ENCODE data around the gene ARHGAP22.

The ARHGAP22 gene

DNA sequence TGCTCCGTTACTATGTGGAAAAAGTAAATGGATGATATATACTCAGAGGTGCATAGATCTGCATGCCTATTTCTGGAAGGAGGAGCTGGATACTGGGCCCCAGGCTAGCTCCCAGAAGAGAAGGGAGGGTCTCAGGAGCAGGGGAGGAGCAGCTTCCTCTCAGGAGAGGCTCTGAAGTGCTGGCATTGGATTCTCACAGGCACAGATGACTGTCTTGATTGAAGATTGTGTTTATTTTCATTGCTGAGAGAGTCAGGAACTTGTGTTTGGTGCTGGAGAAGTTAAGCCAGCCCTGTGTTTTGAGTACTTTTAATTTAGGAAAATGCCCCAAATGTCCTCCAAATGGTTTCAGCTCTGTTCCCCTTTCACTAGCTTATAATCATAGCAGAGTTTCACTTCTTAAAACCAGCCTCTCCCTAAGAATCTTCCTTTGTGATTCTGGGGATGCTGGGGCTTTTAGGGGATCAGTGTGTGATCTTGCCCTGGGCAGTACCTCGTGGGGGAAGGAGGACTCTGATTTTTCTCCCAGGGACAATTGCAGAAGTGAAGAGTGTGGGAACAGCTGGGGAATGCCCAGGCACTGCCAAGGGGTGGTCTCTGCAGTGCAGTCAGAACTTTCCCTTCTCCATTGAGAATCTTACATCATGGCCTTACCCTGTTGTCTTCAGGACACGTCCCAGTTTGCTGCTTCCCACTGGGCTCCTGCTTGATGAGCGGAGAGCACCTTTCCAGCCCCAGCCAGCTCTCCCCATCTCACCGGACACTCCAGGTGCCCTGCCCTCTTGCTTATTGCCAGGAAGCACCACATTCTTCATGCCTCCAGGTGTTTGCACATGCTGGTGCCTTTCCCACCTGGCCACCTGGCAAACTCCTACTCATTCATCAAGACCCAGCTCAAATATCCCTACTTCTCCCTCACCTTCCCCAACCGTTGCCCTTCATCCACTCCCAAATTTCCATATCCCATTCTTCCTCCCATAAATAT is 102.8 kb downstream of the ARHGAP22 start:
- DNase-seq (ENCODE audit: low read depth in 2 of 2, low spot score in 1 of 2) = no peak

DNA sequence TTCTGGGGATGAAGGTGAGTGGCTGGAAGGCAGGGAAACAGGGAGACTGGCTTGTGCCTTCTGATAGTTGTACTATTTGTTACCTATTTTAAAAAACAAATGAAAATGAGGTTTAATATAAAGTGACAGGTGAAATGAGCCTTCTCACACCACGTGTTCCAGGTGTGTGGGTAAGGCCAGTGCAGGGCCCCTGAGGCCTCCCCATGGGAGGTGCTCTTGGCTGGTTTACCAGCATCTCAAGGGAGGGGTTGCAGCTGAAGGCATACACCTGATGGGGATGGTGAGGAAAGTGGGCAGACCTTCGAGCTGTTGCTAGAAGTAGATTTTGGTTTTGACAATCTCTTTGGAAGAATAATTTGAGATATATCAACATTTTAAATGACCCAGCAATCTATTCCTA is 103.6 kb downstream of the ARHGAP22 start:
- DNase-seq (ENCODE audit: low read depth in 2 of 2, low spot score in 1 of 2) = no peak

DNA sequence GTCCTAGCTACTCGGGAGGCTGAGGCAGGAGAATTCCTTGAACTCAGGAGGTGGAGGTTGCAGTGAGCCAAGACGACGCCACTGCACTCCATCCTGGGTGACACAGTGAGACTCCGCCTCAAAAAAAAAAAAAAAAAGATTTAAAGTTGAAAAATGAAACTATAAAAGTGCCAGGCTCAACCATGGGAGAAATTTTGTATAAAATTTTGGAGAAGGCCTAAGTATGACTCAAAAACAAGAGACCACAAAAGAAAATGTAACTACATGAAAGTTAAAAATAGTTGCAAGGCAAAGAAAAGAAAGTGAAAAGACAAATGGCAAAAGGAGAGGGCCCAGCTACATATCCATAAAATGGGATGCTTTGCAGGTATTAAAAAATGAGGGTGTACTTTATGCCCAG is 104.1 kb downstream of the ARHGAP22 start:
- no peak for DNase-seq (ENCODE audit: low read depth in 2 of 2, low spot score in 1 of 2)

DNA sequence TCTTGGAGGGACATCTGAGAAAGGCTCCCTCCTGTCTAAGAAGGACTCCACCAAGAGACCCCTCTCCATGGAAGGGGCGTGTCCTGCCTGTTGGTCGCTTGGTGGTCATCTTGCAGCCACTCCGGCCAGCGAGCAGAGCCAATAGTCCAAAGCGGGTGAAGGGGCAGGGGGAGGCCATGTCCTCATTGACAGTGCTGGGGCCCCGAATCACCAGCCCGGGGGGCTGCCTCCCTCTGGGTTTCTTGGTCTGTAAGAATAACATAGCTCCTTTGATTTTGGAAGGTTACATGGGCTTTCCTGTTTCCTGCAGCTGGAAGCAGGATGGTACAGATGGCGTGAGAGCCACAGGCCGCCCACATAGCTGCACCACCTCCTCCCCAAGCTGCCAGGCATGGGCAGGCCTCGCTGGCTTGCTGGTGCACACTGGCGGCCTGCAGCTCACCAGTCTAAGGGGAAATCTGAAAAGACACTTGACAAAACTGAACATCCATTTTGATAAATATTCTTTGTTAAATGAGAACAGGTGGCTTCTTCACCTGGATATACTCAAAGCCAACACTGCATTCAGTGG is 105.8 kb downstream of the ARHGAP22 start:
- no peak for DNase-seq (ENCODE audit: low read depth in 2 of 2, low spot score in 1 of 2)

DNA sequence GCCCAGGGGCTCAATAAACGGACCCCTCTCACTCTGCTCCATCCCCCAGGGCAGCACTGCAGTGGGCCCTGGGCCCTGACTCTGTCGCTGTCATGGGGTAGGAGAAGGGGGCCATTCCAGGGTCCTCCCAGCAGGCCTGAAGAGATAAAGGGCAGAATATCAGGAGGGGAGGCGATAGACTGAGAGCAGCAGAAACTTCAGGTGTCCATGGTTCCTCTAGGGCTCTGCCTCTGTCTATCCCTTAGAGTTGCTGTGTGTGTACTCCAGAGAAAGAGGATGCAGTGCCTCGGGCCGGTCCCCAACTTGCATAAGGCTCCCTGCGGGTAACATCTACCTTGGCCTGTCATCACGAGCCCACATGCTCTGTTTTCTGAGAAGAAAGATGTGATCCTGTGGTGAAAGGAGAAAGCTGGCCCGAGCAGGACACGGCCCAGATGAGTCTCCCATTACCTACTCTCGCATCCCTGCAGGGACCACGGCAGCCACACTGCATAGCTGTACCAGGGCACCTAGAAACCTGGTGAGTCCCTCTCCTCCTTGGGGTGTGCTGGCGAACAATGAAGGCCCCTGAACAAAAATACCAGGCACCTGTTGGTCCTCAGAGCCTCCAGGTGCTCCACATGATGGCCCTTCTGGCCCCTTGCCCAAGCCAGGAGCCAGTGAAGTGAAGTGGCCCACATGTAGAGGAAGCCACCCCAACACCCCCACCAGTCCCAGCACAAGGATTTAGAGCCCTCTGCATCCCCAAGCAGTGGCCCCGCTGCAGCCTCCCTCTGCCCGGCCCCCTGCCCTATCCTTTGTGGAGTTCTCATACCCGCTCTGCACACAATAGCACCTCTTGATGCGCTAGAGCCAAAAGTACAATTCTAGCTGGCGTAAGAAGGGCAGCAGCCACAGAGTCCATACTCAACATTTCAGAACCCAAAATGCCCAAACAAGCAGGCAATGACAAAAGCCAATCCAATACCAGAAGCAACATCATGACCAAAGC is 106.8 kb downstream of the ARHGAP22 start:
- DNase-seq (ENCODE audit: low read depth in 2 of 2, low spot score in 1 of 2) = no peak

DNA sequence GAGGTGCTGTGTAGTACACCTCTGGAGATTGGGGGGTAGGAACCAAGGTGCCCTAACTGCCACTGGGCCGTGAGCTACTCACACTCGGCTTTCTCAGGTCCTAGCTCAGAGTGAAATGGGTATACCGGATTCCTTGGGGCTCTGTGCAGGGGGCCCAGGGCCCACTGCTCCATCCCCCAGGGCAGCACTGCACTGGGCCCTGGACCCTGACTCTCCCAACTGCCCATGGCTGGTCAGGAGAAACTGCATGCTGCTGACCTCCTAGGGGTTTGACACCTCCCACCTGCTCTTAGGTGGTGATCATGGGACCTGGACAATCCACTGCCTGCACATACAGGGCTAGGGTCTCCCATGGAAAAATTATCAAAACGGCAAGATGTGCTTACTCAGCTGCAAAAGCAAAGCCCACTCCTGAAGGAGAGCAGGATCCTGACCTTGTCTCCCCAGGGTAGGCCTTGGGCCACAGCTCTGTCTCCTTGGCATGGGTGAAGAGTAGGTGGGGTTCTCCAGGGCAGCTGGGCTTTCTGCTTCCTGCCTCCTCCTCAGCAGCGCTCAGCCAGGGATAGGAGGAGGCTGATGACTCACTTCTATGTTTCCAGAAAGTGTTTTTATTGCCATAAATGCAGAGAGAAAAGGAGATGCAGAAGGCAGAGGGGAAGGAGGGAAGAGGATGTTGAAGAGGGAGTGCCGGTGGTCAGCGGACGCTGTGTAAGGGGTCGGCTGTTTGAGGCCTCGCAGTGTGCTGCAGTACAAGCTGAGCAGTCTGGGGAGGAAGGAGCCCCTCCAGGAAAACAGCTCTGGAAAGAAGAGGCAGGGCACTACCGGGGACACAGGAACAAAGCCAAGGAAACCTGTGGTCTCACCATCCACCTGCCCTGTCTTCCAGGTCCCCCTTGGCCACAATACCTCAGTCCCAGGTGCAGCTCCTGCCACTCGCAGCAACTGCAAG is 107.8 kb downstream of the ARHGAP22 start:
- DNase-seq (ENCODE audit: low read depth in 2 of 2, low spot score in 1 of 2) = no peak

DNA sequence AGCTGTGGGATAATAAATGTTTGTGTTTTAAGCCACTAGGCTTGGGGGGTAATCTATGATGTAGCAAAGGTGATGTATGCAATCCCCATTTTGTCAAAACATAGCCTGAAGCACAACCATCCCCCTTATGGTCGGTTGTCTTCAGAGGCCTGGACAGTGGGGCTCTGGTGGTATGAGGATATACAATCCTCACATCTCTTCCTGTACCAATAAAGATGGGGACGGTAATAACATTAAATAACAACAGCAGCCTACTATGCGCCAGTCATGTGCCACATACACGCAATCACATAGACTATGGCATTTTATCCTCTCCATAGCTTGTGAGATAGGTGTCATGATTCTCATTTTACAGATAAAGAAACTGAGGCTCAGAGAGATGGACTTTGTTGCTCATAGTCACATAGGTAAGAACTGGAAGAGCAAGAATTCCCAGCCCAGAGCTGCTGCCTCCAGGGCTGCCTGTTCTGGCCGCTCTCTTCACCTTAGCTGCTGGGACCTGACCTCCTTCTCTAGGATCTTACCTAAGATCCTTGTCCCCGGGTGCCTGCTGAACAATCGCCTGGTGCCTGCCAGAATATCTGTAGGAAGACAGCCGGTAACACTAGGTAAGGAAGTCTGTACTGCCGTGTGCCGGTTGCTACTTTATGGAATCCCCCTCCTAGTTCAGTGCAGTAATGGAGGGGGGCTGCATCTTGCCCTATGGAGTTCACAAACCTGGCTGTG is 108.6 kb downstream of the ARHGAP22 start:
- DNase-seq (ENCODE audit: low read depth in 2 of 2, low spot score in 1 of 2) = no peak

DNA sequence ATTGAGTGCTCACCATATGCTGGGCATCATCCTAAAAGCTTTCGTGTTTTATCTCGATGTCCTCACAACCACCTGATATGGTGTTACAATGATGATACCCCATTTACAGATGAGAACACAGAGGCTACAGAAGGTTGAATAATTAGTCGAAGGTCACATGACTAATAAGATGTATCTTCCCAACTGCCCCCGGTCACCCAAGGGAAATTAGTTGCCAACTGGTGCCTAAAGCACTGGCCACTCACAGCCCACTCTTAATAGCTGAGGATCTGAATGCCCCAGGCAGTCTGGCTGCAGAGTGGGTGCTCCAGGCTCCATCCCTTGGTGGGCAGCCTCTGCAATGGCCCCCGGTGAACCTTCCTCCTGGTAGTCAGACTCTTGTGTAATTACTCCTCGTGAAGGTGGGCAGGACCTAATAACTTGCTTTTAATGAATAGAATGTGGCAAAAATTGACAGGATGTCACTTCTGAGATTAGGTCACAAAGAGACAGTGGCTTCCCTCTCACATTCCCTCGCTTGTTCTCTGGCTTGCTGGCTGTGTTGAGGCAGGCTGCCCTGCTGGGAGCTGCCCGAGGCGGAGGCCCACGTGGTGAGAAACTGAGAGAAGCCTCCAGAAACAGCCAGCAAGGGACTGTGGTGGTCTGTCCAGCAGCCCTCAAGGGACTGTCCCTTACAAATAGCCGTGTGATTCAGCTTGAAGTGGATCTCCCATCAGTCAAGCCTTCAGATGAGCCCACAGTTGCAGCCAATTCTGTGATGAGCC is 109.4 kb downstream of the ARHGAP22 start:
- no peak for DNase-seq (ENCODE audit: low read depth in 2 of 2, low spot score in 1 of 2)

DNA sequence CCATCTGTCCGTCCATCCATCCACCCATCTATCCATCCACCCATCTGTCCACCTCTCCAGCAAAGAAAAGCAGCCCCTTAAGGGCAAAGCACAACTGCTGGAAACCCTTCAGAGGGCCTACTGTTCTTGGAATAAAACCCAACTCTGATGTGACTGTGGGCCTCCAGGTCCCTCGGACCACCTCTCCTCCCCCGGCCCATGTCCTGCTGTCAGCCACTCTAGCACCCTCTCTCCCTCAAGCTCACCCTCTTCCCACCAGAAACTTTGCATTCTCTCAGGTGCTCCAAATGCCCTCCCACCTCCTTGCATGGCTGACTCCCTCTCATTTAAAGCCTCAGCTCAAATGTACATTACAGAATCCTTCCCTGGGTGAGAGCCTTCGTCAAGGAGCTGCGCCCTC is 110.3 kb downstream of the ARHGAP22 start:
- no peak for DNase-seq (ENCODE audit: low read depth in 2 of 2, low spot score in 1 of 2)

DNA sequence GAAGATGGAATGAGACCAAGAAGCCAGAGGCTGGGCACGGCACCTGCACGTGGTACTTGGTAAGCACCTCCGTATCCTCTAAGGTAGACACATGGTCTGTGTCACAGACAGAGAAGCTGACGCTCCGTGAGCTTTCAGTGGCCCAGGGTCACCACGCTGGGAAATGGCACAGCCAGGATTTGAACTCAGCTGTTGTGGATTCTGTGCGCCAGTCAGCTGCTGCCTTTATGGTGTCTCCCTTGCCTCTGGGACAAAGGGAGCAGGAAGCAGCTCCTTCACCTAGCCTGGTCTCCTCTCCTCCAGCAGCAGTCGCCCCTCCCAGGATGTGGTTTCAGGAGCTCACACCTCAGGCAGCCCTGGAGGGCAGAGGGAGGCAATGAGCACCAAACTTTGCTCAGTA is 110.8 kb downstream of the ARHGAP22 start:
- DNase-seq (ENCODE audit: low read depth in 2 of 2, low spot score in 1 of 2) = no peak

DNA sequence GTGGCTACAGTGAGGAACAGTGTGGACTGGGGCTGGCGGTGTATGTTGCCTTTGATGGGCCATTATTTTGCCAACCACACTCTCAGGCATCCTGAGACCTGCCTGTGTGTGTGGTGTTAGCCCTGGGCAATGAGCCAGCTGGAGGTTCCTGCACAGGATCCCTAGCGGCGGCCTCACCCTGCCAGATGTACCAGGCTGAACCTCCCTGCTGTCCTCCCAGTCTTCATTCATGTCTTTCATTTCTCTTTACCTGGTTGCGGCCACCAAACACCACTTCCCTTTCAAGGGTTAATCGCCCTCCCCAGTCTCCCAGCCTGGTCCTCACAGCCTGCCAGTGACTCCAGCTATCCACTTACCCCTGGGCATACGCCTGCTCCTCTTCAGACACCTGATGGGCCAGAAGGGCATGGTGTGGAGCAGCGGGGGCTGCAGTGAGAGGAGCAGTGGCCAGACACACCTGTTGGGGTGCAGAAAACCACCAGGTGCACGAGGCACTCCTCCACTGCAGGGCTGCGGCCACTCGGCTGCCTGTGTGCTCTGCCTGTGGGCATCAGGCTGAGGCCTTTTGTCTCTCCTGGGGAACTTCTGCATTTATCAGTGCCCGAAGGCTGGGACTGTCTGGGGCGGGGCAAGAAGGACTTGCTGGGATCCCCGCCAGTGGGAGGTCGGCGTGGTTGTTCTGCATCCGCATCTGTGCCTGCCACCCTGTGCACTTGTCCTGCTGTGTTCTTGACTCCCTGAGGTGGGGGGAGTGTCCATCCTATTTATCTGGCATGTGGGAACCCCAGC is 111.6 kb downstream of the ARHGAP22 start:
- no peak for DNase-seq (ENCODE audit: low read depth in 2 of 2, low spot score in 1 of 2)

DNA sequence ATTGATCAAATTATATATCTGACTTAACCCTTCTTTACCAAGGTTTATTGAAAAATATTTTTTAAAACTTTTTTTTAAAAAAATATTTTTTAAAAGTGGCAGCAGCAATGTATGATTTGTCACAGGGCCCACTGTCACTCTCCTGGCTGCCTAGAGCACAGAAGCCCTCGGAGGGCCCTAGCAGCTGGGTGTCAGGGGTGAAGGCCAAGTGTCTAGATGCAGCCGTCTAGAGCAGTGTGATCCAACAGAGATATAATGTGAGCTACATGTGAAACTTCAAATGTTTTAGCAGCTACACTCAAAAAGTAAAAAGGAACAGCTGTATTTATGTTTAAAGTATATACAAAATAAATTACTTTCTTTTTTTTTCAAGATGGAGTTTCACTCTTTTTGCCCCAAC is 112.7 kb downstream of the ARHGAP22 start:
- DNase-seq (ENCODE audit: low read depth in 2 of 2, low spot score in 1 of 2) = no peak

DNA sequence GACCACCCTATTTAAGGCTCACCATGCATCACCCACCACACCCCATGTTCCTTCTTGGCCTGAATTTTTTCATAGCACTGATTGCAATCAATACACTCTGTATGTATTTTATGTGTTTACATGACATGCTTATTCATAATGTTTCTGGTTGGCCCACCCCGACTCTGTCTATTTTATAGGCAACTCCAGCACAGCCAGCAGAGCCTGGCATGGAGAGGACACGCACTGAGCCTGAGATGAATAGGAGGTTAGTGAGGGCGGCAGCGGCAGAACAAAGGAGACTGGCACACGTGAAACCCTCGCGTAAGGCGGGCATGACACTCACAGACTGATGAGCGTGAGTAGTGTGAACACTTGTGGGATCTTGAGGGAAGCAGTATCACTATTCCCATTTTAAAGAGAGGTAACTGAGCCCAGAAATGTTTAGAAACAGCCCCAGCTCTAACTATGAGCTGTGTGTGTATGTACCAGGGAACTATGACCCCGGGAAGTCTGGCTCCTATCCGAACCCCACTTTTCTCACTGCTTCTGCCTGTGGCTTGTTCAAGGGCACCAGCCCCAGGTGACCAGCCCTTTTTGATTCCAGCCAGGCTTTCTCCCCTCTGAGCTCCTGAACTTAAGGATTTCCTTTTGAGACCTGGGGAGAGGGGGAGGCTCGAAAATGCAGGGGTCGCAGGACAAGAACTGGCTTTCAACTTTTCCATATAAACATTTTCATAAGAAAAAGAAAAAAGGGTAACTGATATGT is 113.3 kb downstream of the ARHGAP22 start:
- no peak for DNase-seq (ENCODE audit: low read depth in 2 of 2, low spot score in 1 of 2)

DNA sequence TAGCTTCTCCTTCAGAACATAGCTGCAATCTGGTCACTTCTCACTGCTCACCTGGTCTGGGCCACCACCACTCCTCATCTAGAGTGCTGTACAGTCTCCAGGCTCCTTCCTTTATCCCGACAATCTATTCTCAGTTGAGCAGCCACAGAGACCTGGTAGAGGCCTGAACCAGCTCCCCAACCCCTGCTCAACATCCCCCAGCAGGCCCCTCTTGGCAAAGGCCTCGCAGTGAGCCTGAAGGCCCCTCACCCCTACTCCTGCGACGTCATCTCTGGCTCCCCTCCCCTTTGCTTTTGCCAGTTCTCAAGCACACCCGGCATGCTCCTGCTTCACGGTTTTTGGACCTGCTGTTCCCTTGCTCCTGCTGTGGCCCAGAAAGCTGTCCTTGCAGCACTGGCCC is 113.9 kb downstream of the ARHGAP22 start:
- no peak for DNase-seq (ENCODE audit: low read depth in 2 of 2, low spot score in 1 of 2)

DNA sequence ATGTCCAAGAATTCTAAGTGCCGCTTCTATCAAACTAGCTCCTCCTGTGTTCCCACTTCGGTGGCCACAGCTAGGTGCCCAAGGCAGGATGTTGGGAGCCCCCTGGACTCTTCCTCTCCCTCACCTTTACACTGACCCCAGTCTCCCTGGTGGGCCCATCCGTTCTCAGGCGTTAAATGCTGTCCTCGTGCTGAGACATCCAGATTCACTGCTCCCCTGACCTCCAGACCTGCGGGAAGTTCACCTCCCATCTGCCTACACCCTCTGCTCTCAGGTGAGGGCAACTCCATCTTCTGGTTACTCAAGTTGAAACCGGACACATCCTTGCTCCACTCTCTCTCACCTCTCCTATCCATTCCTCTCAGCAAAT is 114.3 kb downstream of the ARHGAP22 start:
- no peak for DNase-seq (ENCODE audit: low read depth in 2 of 2, low spot score in 1 of 2)

DNA sequence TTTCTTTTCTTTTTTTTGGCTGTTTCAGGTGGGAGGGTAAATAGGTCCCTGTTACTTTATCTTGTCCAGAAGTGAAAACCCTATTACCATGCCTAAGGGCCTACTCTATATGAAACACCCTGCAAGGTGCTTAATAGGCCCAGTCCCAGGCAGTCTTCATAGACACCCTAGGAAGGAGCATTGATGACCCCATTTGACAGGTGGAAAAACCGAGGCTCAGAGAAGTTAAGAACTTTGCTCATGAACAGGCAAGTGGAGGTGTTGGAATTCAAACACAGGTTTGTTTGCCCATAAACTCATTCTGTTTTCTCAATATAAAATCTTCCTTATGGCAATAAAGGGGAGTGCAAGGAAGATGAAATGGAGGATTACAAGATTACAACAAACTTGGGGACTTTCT is 115.8 kb downstream of the ARHGAP22 start:
- no peak for DNase-seq (ENCODE audit: low read depth in 2 of 2, low spot score in 1 of 2)

DNA sequence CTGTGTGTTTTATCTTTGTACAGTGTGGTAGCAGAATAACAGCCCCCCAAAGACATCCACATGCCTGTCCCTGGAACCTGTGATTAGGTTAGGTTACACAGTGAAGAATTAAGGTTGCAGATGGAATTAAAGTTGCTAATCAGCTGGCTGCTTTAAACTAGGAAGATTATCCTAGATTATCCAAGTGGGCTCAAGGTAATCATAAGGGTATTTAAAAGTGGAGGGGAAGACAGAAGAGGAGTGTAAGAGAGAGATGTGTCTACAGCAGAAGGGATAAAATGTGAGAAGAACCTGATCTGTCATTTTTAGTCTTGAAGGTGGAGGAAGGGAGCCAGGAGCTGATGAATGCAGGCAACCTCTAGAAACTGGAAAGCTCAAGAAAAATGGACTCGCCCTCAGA is 117.6 kb downstream of the ARHGAP22 start:
- DNase-seq (ENCODE audit: low read depth in 2 of 2, low spot score in 1 of 2) = no peak

DNA sequence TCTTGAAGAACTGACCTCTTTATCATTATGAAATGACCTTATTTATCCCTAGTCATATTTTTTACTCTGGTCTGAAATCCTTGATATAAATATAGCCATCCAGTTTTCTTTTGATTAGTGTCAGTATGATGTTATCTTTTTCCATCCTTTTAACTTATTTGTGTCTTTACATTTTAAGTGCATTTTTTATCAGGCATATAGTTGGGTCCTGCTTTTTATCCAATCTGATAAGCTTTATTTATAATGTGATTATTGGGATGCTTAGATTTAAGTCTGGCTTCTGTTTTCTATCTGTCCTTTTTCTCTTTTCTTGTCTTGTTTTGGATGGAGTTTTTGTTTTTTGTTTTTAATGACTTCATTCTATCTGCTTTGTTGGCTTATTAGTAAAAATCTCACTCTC is 119.2 kb downstream of the ARHGAP22 start:
- no peak for DNase-seq (ENCODE audit: low read depth in 2 of 2, low spot score in 1 of 2)

All from stimulated activated CD8-positive, alpha-beta memory T cell treated with anti-CD3 and anti-CD28 coated beads, Interleukin-4, amount 100 ng/mL, for 1 hour (primary cell).